ENCODE results near the gene BMP2K.

The BMP2K gene

DNA sequence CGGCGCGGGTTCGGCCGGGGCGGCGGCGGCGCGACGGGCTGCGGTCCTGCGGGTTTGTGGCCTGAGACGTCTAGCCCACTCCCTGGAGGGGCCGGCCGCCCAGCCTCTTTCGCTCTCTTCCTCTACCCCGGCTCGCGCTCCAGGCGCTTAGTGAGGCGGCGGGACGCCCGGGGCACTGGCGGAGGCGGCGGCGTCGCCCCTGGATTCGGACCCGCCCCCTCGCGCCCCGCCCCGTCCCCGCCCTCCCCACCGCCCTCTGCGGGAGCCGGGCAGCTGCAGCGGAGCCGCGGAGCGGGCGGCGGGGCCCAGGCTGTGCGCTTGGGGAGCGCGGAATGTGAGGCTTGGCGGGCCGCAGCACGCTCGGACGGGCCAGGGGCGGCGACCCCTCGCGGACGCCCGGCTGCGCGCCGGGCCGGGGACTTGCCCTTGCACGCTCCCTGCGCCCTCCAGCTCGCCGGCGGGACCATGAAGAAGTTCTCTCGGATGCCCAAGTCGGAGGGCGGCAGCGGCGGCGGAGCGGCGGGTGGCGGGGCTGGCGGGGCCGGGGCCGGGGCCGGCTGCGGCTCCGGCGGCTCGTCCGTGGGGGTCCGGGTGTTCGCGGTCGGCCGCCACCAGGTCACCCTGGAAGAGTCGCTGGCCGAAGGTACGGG, at the start of gene BMP2K:
Gene BMP2K, plus strand, starts transcription at position 272 of the 650 bp plus-strand sequence. Its CDS starts 194 bp downstream, at position 466.
- peak; percentile 64 to 73 for DNase-seq

DNA sequence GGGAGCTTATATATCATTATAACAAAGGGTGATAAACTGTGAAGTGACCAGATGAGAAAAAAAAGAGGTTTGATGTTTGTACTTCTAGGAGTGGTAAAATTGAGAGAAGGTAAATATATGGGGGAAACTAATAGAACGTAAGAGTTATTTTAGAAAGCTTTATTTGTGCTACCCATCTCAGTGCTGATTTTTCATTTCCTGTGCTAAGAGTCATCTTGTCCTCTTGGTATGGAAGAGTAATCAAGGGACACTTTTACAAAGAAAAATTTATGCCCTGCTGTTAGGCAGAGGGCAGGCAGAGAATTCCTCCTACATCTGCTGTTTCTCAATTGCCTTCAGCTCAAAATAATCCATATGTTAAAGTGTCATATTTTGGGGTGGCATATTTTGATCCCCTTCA, 49.6 kb upstream of the BMP2K start:
- DNase-seq = no peak

DNA sequence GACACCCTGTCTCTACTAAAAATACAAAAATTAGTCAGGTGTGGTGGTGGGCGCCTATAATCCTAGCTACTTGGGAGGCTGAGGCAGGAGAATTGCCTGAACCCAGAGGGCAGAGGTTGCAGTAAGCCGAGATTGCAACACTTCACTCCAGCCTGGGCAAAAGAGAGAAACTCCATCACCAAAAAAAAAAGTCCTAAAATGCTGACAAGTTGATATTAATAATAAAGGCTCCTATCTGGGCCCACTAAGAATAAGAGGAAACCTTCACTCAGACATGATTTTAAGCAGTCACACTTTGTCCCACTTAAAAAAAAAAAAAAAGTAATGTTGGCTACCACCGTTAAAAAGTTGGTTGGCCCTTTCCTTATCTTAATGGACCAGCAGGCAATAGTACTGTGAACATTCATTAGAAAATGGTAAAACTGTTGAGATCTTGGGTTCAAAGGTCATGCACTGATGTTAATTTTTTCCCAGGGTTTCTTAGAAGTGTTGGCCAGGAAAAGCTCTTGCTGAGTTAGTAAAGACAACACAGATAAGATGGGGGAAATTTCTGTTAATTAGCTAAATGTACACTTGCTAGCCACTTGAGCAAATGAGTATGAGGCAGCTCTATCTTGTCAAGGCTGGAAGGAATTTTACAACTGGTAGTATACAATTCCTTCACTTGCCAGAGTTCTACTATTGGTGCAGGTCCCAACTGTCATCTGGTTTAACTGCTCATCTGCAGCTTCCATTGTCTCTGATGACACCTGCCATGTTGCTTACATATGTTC, 43.6 kb upstream of the BMP2K start:
- no peak for DNase-seq

DNA sequence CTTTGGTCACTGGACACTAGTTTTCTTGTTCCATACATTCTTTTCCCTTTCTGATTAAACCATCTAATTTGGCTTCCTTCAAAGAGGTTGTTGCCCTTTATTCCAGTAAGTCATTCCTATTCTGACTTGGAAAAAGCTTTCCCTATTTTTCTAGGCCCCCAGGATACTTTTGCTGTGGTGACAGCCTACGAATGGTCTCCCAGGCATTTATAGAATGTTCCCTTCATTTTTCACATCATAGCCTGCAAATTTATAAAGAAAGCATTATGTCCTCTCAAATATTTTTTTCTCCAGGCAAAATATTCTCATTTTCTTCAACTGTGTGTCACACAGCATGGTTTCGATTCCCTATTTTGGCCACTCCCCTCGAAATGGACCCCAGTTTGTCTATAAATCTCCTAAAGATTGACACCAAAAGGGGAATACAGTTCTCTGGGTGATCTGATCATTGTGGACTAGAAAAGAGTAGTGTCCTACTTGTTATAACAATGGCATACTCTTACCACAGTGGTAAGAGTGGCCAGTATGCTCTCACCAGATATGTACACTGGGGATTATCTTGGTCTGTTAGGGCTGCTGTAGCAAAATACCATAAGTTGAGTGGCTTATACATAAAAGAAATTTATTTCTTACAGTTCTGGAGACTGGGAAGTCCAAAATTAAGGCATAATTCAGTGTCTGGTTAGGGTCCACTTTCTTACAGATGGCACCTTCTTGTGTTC, 41.5 kb upstream of the BMP2K start:
- no peak for DNase-seq

DNA sequence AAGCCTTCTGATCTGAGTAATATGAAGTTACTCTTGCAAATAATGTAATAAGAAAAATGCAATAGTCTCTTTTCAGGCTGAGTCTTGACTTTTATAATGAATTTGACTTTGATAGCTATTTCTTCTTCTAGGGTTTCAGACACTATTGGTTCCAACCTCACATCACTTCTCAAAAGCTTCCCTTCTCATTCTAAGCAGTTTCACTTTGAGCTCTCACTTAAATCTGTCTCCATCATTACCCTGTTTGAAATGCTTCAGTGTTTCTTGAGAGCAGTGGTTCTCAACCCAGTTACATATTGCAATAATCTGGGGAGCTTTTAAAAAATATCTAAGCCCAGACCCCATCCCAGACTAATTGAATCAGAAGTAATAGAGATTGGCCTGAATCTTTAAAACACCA, 40.5 kb upstream of the BMP2K start:
- DNase-seq = no peak

DNA sequence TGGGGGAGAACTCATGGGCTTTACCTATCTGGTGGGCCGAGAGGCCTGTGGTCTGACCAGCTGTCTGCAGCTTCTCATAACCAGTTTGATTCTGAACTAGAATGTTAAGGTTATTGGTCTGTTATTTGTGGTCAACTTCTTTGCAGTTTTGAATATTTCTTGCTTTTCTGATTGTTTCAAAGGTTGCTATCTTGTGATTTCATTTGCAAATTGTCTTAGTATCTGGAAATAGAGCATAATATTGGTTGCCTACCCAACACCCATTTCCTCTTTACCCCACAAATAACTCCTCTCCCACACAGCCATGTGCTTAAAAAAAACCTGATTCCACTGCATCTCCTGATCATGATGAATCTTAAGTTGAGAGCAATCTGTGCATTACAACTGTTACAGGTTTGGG, 39.1 kb upstream of the BMP2K start:
- DNase-seq = no peak

DNA sequence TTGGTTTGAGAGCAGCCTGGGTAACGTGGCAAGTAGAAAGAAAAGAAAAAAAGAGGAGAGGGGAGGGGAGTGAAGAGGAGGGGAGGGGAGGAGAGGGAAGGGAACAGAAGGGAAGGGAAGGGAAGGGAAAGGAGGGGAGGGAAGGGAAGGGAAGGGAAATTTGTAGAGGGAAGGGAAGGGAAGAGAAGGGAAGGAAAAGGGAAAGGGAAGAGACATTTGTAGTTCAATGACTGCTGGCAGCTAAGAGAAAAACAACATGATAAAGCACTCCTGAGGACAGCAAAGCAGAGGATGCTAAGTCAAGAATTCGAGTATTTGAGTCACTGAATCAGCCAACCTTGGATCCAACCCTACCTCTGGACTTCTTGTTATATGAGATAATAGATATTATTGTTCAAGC, 38.2 kb upstream of the BMP2K start:
- DNase-seq = no peak

DNA sequence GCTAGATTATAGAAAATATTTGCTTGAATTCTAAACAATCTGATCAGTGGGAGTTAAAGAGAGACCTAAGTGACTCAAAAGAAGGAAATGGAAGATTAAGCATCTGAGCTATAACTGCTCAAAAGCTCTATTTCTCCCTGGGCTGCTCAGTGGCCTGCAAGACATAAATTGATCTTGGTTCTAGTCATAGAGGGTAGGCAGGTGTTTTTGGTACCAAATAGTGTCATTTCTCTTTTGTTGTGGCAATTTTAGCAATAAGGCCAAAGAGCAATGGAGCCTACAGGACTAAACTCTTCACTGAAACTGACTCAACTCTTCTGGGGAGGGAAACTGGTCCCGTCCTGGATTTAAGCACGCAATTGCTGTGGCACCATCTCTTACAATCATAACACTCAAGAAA, 33.9 kb upstream of the BMP2K start:
- no peak for DNase-seq

DNA sequence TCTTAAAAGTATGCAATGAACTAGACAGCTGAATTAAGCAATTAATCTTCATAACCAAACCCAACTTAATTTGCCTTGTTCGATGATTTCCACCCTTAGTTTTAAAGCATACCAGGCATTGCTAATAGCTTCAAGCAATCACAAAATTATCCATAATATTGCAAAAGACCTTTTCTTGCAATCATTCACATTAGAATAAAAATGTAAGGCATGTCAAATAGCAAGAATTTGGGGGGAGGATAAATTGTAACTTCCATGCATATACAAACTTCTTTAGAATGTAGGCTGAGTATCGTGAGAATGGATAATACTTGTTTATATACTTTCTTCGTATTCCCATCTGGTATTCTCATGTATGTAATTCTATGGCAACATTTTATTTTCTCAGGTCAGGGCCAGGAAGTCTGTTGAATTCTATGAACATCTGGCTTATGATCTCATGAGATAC, 28.7 kb upstream of the BMP2K start:
- DNase-seq = no peak

DNA sequence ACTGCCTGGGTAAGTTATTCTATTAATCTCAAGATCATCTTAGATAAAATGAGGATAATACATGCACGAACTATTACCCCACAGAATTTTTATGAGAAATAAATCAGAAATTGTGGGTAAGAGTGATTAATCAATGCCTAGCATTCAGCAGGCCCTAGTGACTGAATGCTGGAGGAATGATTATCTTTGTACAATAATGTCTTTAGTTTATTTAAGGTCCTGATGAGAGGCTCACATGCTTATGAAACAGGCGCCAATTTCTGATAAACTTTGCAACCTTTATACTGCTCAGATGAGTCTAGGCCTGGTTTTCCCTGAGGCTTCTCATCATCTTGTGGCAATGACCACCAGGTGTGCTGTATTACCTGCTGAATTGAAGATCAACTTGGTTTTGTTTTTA, 27.8 kb upstream of the BMP2K start:
- DNase-seq = no peak

DNA sequence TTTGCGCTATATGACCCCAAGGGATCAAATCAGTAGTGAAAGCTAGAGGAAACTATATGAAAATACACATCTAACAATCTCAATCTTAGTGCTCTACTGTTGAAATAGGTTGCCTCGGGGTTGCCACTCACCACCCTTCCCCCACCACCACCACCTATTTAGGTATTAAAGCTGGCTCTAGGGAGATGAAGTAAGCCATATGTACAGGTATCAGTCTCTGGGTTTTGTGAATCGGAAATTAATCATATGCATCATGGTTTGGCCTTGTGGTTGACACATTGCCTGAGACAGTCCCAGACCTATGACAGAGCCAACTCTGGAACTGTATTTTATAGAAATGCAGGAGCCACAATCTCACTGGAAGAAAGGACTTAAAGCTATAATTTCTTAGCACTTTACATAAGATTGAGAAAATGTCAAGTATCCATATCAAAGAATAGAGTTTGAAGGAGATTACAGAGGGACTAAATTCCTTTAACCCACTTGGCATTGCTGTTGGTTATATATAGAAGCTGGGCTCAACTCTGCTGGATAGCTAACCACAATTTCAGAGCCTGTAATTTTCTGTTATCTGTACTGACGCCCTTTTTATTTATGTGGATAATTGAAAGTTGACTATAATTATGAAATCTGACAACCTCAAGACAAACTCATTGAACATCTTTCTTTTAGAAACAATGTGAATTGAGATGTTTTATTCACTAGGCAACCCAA, 26.7 kb upstream of the BMP2K start:
- no peak for DNase-seq

DNA sequence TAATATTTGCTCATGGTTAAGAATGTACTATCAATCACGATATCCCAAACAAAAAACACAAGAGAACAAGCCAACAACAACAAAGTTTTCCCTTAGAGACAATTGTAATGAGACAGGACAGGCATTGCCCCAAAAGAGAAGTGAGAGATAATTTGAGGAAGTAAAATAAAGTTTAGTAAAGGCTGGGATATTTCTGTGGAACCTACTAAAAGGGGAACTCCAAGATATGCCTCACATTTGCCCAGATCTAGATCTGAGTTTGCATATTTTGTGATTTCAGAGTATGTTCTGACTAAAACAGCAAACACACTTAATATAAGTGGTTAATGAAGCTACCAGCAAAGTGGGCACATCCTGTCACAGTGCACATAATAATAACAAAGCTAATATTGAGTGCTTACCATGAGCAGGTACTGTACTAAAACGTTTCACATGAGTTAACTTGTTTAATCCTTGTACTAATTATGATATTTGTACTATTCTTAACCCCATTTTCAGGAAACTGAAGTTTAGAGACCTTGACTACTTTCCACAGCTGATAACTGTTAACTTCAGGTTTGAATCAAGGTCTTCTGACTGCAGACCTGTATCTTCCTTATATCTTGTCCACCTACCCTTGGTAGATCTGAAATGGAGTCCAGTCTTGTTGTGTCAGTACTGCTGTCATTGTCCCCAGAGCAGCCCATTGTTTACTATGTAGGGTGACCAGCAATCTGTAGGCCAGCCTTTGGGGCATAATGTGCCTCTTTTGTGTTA, 26.0 kb upstream of the BMP2K start:
- no peak for DNase-seq

DNA sequence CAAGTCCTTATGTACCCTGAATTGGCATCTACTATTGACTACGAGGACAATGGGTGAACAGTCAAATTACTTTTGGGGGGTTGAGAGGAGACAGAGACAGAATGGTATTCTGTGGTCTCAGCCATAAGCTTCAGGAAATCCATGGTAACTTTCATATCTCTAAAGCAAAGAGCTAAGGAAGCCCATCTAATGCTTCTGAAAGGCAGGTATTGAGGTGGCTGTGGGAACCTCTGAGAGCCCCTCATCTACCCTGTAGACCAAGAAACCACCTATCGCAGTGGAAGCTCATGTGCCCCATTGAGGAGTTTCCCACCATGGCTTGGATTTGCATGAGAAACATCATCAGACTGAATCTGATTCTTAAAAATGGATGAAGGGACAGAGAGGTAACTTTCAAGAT, 23.1 kb upstream of the BMP2K start:
- no peak for DNase-seq

DNA sequence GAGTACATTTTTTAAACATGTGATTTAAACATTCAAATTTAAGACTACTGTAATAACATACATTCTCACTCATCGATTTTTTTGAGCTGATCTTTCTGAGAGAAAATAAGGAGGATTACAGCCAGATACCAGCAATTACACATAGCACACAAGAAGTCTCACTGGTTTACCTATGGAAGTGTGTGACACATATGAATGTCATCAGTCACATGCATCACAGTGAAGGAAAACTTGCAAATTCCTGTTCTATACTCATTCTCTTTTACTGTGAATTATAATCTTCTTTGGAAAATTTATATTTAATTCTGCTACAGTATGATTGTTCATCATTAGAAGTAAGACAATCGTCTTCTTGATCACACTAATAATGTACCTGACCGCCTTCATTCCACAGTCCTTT, 21.3 kb upstream of the BMP2K start:
- DNase-seq = no peak

DNA sequence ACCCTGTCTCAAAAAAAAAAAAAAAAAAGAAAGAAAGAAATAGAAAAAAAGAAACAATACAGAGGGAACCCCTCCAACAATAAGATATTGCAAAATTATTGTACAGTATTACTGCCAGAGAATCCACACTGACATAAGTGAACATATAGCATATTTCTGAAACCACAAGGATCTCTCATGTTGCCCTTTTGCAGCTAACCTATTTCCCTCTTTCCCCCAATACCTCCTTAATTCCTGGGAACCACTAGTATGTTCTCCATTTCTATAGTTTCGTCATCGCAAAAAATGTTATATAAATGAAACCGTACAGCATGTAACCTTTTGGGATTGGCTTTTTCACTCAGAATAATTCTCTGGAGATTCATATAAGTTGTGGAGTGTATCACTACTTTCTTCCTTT, 20.0 kb upstream of the BMP2K start:
- no peak for DNase-seq

DNA sequence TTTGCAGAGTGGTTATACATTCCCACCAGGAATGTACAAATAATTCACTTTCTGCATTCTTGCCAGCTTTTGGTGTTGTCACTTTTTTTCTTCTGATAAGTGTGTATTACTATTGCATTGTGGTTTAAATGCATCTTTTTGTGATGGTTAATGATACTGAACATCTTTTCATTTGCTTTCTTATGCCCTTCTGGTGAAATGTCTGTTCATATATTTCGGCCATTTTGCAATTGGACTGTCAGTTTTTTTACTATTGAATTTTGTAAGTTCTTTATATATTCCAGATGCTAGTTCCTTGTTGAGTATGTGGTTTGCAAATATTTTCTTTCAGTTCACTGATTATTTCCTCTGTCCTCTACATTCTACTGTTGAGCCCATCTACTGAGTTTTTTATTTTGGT, 19.4 kb upstream of the BMP2K start:
- no peak for DNase-seq

DNA sequence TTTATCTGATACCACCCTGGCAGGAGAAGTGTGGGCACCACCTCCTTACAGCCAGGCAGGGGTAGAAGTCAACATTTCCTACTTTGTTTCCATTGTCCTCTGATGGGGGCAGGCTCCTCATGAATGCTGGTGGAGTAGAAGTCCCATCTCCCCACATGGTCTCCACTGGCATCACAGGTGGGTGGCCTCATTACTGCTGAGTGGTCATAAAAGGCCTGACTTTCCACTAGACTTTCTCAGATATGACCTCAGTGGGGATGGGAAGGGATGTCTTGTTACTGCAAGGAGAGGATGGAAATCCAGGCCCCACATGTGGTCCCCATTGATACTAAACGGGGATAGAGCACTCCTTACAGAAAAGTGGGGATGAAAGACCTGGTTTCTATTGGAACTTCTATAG, 18.6 kb upstream of the BMP2K start:
- no peak for DNase-seq

DNA sequence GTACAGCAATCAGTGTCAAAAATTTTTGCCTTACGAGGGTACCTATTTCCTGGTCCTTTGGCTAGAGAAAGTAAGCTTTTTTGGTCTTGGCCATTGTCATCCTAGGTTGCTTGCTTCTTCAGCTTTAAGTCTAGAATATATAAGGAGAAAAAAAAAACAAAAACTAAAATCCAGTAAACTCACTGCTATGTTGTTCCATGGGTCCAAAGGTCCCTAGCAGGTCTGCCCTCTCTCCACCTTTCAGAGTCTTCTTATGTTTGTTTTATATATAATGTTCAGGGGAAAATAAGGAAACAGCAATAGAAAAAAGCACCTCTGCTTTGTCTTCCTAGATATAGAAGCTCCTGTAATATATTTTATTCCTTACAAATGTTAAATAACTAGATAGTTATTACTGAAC, 18.1 kb upstream of the BMP2K start:
- DNase-seq = no peak

DNA sequence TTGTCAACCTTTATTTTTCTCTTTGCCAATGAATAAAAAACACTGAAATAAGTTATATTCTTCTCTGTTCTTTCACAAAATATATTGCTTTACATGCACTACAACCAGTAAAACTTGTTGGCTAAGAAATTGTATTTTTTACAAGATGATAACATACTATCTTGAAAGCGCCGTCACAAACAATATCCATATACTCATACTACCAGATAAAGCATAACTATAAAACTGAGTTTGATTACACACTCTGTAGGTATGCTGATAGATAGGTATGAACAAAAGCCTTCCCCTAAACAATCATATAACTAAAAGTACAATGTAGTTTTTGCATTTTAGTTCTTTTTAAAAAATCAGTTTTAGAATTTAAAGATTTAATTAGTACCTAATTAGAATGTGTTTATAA, 13.6 kb upstream of the BMP2K start:
- no peak for DNase-seq

DNA sequence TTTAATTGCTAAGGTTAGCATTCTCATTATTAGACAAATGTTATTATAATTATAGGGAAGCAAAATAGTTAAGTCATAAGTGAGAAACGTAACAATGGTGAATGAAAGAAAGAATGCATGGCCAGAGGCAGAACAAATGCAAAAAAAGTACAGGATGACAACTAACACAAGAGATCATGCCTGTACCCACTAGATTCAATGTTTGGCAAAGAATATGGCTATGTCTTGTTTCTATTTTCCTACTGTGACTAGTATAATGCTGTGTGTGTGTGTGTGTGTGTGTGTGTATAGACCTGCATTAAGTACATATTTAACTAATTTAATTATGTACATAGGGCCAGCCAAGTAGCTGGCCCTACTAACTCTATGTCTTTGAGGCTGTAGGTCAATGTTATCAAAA, 12.9 kb upstream of the BMP2K start:
- DNase-seq = no peak

DNA sequence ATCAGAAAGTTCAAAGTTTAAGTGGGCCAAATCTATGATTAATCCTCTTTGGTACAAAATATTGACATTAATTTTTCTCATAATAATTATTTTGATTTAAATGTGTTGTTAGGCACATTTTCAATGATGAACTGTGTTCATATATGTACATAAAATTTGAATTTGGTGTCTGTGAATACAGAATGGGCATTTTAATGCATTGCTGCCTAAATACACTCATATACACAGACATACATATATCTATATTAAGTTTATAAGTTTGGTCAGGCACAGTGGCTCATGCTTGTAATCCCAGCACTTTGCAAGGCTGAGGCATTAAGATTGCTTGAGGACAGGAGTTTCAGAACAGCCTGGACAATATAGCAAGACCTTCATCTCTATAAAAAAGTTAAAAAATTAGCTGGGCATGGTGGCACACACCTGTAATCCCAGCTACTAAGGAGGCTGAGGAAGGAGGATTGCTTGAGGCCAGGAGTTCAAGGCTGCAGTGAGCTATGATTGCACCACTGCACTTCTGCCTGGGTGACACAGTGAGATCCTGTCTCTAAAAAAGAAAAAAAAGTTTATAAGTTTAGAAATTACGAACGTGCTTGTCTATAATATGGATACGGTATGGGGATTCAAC, 12.3 kb upstream of the BMP2K start:
- DNase-seq = no peak

DNA sequence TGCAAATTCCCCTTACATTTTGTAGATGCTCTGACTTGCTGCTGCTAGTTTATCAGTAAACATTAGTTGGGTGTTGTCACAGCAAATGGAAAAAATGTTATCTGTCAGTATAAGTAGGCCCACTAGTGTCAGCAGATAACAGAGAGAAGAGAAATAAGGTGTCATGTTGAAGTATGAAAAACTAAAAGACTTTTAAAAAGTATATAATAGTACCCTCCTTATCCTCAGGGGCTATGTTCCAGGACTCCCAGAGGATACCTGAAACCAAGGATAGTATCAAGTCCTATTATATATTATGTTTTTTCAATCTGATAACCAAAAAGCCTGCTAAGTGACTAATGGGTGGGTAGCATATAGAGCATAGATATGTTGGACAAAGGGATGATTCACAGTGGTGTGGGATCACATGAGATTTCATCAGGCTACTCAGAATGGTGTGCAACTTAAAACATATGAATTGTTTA, 11.6 kb upstream of the BMP2K start:
- DNase-seq = no peak
